Stimulated activated CD4-positive, alpha-beta T cell treated with anti-CD3 and anti-CD28 coated beads, Interleukin-1b, Interleukin-23, amount 100 ng/mL, for 48 hours (primary cell): ENCODE results near the gene SLC22A2.
"Not testable (repeated sequence)": the region's sequence is repeated elsewhere in the genome, so short reads cannot be mapped to it uniquely, and the experiment has no call there.

Experiments used
- DNase-seq: peaks from one replicate; pipeline ENCODE4 v3.0.0-alpha.2; 2020

SLC22A2 gene

DNA sequence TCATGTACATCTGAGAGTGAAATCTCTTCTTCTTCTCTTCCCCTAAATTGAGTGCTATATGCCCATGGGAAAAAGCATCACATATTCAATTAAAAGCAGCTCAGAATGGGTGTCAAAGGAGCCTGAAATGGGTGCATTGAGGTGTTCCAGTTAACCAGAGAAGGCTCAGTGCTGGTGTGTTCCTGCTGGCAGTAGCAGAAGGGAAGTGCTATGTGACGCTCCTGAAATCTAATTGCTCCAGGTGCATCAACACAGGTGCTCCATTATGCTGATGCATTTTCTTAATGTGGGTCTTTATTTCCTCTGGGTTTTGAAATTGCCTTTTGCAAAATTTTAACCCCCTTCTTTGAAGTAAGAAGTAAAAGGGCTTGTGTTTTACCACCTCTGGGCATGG is 17.9 kb downstream of the SLC22A2 start:
- DNase-seq, result no peak

DNA sequence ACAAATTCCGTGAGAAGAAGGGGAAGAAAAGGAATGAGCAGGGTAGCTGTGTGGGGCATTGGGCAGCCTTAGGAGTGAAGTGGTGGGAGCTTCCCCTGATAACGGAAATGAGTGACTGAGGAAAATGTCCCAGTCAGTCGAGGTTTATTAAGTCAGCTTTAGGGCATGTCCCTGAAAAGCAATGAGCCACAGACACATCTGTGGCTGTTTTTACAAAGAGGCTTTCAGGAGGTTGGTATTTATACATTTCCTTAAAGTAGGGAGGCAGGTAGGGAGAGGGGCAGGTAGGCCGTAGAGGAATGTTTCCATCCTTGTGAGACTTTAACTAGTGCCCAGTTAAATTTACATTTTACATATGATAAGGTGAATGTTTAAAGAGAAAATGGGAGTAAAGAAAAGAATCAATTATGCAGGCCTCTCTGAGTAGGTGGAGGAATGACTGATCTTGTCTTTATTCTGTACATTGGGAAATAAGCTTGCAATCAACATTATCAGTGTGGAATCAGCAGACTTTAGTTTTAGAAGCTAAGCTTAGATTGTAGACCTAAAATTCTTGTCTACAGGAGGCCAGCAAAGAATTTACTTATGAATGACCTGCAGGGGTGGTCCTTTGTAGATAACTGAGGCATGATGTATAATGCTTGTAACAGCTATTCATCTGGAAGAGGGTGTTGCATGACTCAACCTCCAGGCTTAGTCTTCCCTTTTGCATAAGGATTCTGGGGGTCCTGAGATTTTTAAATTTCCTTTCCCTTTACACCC is 18.5 kb downstream of the SLC22A2 start:
- DNase-seq, result no peak

DNA sequence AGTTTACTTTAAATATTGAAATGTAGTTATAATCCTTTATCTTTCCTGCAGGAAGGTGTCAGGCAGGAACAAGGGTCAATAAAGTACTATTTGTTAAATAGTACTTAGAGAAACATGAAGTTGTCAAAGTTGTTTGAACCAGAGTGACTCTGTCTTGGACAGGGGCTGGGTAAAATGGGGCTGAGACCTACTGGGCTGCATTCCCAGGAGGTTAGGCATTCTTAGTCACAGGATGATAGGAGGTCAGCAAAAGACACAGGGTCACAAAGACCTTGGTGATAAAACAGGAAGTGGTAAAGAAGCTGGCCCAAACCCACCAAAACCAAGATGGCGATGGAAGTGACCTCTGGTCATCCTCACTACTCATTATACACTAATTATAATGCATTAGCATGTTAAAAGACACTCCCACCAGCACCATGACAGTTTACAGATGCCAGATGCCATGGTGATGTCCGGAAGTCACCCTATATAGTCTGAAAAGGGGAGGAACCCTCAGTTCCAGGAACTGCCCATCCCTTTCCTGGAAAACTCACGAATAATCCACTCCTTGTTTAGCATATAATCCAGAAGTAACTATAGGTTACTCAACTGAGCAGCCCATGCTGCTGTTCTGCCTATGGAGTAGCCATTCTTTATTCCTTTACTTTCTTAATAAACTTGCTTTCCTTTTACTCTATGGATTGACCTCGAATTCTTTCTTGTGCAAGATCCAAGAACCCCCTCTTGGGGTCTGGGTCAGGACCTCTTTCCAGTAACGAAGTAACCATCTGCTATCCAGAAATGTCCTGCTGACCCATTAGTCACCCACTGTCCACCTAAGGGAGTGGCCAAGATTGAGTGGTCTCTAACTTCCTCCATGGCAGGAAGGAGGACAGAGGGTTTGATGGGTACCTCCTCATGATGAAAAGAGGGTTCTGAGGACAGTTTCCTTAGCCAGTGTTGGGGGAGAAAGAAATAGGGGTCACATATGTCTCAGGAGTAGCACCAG is 19.6 kb downstream of the SLC22A2 start:
- no peak for DNase-seq

DNA sequence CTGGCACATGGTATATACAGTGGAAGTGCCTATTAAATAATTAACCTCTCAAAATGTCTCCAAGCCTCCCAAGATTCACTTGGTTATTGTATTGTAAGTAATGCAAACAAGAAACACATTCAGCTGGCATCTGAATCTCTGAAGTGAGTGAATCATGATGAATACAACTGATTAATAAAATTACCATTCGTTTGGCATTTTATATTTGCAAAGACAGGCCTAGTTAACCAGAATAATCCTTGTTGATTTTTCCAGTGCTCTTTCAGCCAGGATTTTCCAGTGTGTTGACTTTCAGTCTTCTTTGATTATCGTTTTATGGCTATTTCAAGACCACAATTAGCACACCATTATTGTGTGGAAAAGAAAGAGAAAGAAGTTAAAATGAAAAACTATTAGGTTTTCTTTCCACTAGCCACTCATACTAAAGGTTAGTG is 20.3 kb downstream of the SLC22A2 start:
- no peak for DNase-seq

DNA sequence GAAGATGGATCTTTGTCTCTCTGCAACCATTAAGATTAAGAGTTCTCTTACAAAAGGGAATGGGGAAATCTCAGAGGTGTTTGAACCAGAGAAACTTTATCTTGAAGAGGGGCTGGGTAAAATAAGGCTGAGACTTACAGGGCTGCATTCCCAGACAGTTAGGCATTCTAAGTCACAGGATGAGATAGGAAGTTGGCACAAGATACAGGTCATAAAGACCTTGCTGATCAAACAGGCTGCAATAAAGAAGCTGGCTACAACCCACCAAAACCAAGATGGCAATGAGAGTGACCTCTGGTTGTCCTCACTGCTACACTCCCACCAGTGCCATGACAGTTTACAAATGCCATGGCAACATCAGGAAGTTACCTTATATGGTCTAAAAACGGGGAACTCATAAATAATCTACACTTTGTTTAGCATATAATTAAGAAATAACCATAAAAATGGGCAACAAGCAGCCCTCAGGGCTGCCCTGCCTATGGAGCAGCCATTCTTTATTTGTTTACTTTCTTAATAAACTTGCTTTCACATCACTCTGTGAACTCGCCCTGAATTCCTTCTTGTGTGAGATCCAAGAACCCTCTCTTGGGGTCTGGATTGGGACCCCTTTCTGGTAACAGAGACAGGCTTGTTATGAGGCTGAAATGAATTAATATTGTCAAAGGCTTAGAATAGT is 20.9 kb downstream of the SLC22A2 start:
- not testable (repeated sequence) for DNase-seq

DNA sequence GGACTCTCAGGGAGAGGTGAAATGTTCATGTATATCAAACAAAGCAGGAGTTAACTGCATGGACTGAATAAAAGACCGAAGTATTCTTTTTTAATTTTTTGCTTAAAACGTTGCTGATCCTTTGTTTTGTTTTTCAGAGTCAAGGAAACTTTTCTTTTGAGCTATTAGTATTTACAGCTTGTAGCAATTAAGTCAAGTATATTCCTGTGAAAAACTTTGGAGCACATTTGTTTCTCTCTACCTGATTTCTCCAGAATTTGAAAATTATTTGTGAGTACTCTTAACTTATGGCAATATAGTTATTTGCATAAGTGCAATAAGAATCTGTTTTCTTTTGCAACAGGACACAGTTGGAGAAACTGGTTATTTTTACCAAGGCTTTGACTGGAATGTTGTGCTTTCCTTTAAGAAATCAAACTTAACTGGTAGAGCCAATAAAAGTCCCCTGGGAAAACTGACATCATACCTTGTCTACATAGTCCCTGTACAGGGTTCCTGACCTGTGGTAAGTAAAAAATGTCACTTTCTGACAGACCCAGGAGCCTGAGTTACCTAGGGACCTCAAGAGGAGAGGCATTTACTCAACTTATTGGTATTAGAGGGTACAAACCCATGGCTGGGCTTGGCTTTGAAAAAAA is 22.3 kb downstream of the SLC22A2 start:
- not testable (repeated sequence) for DNase-seq

DNA sequence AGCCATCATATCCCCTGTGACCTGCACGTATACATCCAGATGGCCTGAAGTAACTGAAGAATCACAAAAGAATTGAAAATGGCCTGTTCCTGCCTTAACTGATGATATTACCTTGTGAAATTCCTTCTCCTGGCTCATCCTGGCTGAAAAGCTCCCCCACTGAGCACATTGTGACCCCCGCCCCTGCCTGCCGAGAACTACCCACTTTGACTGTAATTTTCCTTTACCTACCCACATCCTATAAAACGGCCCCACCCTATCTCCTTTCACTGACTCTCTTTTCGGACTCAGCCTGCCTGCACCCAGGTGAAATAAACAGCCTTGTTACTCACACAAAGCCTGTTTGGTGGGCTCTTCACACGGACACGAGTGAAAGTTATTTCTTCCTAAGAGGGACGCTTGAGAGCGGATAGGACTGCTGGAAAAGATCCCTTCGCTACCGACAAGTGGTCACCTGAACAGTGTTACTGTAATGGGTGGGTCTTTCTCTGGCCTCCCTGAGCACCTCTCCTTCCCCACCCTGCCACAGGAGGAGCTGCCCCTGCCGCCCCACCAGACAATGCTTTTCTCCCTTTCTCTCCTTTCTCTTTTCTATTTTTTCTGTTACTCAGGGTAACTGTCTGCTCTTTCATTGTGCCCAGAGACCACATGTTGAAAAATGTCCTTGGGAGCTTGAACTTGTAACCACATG is 24.5 kb downstream of the SLC22A2 start:
- DNase-seq, result not testable (repeated sequence)

DNA sequence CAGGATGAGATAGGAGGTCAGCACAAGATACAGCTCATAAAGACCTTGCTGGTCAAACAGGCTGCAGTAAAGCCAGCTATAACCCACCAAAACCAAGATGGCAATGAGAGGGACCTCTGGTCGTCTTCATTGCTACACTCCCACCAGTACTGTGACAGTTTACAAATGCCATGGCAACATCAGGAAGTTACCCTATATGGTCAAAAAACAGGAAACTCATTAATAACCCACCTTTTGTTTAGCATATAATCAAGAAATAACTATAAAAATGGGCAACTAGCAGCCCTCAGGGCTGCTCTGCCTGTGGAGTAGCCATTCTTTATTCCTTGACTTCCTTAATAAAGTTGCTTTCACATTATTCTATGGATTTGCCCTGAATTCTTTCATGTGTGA is 30.9 kb downstream of the SLC22A2 start:
- DNase-seq, result no peak

DNA sequence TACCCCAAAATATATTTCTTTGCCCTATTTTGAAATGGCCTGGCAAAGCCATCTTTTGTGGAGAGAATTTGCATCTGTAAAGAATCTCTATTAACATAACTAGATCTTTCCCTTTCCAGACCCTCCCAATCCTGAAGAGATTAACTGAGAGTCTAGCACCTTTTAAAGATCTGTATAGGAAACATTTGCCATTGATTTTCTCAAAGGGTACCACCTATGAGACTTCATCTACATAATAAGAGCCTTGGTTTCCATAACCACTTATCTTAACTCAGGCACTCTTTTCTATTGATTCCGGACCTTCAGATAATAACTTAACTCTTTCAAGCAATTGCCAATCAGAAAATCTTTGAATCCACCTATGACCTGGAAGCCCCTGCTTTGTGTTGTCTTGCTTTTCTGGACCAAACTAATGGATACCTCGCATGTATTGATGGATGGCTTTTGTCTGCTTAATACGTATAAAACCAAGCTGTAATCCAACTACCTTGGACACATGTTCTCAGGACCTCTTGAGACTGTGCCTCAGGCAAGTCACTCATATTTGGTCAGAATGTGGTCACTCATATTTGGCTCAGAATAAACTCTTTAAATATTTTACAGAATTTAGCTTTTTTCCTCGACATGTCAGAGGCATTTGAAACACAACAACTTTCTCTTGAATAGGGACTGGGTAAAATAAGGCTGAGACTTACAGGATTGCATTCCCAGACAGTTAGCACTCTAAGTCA is 31.4 kb downstream of the SLC22A2 start:
- DNase-seq, result no peak

DNA sequence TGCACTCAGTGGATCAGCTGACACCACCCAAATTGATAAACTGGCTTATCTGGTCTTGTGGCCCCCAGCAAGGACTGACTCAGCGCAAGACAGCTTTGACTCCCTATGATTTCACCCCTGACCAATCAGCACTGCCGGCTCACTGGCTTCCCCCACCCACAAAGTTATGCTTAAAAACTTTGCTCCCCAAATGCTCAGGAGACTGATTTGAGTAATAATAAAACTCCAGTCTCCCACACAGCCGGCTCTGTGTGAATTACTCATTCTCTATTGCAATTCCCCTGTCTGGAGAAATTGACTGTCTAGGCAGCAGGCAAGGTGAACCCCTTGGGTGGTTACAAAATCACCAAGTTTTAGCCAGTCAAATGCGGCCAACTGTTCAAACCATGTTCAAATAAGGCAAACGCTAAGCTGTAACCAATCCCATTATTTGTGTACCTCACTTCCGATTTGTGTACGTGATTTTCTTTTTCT is 32.5 kb downstream of the SLC22A2 start:
- peak; percentile 80 for DNase-seq

DNA sequence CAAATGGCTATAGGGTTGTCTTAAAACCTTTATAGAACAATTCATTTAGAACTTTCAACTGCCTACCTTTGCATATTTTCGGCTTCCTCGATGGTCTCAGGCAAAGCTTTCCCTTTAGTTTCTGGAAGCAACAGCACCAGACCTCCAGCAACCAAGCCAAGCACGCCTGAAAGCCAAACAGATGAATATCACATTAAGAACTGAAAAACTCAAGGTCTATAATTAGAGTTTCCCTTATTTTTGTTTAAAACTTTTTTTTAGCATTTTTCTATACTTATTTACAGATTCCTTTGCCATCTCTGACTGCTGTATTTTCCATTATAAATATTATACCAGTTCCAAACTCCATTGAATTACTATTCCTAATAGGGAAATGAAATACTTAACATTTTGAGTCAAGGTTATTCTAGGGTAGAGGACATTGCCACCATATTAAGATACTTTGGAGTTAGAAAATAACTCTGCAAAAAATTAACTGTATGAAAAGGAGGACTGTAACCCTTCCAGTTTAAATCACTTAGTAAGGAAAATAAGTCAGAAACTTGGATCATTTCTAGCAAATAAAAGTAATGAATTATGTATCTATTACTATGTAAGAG is 33.9 kb downstream of the SLC22A2 start:
- DNase-seq, result no peak

DNA sequence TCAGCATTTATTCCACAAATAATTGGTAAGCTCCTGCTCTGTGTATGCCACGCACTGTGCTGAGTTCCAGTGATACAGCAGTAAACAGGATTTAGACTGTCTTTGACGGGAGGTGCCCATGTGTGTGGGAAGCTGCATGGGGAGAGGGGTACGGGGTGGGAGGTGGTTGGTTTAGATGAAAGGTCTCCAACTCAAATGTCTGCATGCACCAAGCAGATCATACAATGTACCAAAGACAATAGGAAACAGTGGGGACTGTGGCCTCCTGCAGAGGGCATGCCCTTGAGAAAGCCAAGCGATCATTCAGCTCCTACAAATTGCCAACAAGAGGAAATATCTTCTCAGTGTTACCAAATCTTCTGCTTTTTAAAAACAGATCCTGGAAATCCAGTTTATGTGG is 36.1 kb downstream of the SLC22A2 start:
- DNase-seq, result no peak

DNA sequence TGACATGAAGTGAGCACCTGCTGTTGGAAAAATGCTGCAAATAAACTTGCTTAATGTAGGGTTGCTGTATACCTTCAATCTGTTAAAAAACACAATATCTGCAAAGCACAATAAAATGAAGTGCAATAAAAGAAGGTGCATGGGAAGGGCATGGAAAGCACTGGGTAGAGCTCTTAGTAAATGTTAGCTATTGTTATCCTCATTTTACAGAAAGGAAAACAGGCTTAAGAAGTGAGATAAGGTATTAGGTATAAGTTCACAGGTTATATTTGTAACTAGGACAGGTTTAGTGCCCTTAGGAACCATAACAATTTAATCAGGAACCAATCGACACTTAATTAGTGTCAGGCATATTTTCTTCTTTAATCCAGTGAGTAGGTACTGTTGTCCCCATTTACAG is 36.7 kb downstream of the SLC22A2 start:
- DNase-seq, result no peak

DNA sequence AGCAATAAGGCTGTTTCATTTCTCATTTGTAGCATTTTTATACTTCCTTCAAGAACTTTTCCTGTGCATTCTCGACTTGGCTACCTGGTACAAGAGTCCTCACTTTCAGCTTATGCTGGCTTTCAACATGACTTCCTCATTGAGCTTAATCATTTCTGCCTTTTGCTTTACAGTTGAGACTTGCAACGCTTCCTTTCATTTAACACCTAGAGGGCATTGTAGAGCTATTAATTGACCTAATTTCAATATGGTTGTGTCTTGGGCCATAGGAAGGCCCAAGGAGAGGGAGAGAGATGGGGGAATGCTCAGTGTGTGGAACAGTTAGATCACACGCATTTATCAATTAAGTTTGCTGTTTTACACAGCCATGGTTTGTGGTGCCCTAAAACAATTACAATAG is 37.2 kb downstream of the SLC22A2 start:
- DNase-seq, result no peak

DNA sequence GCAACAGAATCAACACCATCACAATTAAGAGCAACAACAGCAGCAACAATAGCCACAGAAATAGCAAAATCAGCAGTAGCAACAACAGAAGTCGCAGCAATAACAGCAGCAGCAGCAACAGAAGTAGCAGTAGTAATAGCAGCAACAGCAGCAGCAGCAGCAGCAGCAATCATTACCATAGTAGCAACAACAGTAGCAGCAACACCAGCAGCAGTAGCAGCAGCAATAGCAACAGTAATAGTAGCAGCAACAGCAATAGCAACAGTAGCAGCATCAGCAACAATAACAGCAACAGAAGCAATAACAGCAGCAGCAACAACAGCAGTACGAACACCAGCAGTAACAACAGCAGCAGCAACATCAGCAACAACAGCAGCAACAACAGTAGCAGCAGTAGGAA is 39.8 kb downstream of the SLC22A2 start:
- DNase-seq, result no peak

DNA sequence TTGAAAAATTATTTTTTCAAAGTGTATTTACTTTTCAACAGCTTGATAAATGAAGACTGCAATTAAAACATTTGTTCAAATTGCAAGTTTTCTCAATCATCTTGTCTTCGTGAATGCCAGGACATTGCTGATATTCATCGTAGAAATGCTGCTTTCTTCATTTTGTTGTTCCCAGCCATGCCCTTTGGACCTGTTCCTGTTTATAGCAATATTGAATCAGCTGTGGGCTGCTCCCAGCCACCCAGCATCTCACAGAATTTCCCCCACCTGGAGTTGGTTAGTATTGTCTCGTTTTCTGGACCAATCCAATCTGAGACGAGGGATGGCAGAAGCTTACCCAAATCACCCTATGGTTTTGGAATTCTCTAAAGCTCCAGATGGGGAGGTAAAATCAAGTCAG is 40.8 kb downstream of the SLC22A2 start:
- no peak for DNase-seq

DNA sequence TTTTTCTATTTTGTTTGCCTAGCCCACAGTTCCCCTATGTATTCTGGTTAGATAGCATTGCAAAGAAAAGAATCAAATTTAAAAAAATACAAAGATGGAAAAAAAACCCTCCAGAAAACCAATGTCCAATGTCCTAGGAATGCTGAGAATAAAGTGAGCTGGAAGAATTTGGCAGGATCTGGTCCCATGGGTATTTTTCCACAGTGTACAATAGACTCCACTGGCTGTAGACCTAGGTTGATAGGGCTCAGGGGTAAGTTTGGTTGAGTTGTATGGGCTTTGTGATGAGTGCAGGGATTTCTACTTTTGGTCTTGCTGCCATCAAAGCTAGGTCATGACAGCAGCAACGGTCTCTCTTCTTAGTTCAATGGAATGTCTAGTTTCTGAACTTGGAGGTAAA is 41.5 kb downstream of the SLC22A2 start:
- DNase-seq, result no peak

DNA sequence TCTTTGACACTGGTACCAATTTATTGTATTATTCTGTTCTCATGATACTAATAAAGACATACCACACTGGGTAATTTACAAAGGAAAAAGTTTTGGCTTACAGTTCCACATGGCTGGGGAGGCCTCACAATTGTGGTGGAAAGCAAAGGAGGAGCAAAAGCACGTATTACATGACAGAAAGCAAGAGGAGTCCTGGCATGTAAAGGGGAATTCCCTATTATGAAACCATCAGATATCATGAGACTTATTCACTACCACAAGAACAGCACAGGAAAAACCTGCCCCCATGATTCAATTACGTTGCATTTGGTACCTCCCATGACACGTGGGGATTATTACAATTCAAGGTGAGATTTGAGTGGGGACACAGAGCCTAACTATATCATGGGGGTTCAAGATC is 43.4 kb downstream of the SLC22A2 start:
- no peak for DNase-seq

DNA sequence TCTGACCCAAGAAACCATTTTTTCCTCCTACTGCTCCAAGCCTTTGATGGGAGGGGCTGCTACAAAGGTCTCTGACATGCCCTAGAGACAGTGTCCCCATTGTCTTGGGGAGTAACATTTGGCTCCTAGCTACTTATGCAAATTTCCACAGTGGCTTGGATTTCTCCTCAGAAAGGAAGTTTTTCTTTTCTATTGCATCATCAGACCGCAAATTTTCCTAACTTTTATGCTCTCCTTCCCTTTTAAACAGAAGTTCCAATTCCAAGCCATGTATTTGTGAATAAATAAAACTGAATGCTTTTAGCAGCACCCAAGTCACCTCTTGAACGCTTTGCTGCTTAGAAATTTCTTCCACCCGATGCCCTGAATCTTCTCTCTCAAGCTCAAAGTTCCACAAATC is 51.0 kb downstream of the SLC22A2 start:
- DNase-seq, result no peak

DNA sequence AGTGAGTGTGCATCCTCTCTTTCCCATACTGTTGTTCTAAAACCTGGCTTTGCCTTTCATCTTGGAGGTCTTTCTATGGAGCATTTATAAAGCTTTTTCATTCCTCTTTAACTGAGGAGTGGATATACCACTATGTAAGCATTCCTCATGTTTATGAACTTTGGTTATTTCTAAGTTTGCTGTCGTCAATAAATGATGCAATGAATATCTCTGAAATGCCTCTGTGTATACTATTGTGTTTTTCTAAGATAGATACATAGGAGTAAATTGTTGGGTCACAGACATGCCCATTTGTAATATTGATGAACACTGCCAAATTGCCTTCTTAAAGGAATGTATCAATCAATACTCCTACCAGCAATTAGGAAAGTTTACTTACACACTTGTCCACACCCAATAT is 53.9 kb downstream of the SLC22A2 start:
- DNase-seq, result no peak

DNA sequence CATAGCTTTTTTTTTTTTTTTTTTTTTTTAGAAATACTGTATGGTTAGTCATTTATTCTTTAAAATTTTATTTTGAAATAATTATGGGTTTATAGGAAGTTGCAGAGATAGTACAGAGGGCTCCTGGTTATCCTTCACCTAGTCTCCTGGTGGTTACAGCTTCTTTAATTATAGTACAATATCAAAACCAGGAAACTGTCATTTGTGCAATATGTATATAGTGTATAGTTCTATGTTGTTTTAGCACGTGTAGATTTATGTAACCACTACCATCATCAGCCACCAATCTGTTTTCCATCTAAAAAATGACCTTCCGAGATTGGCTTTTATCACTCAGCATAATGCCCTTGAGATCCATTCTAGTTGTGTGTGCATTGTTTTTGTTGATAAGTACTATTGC is 54.7 kb downstream of the SLC22A2 start:
- DNase-seq, result no peak
